H1 (cell line): Measurements from ENCODE around the gene DBNDD1. TPM values are rescaled to one million over a fixed set of nuclear protein-coding genes. Genes with fewer than 3 reads are reported as not detected.

Source experiments
- NANOG ChIP-seq: IDR thresholded peaks from 2 replicates; pipeline ENCODE4 v1.6.1; 2011; ENCODE audit warnings: low read length, low read depth, mild to moderate bottlenecking, inconsistent platforms; ENCODE audit not compliant: insufficient read depth, poor library complexity, severe bottlenecking
- SIN3A ChIP-seq, 2 experiments: IDR thresholded peaks in 1 of 2; conservative IDR thresholded peaks in 1 of 2; 2 replicates each; pipeline ENCODE4 v1.6.1; 2011 to 2012; ENCODE audit warnings: low read length in 2 of 2, improper control_type of control experiment in 1 of 2, low read depth in 1 of 2, mild to moderate bottlenecking in 1 of 2
- polyA plus RNA-seq, 7 experiments: library from polyadenylated mRNA; depleted of rRNA in 3 of 7; stranded (reverse) in 5 of 7; unstranded in 2 of 7; fragments of >200 nt in 5 of 7; fragments of 200-250 nt in 2 of 7; gene quantifications; 1 replicate in 5 of 7; 2 replicates in 1 of 7; 4 replicates in 1 of 7; pipeline versions ENCODE4 v1.2.1 to v1.2.3, GENCODE V29; 2011 to 2013; ENCODE audit warnings: missing spikeins in 2 of 7, mixed read lengths in 2 of 7
- total RNA-seq: library from RNA; stranded (reverse); fragmentation: NEBNext Ultra II Directional; extraction: Animal tissue kit (Norgen Biotek cat#: 25700); gene quantifications from 2 replicates; pipeline ENCODE4 v1.2.1, GENCODE V29; 2021
- TF ChIP-seq, protein P1 (sequence below): fragments of 300-600 bp; sonication (generic); IDR thresholded peaks from 2 replicates; pipeline ENCODE4 v1.7.1; 2012; ENCODE audit warnings: low read length, moderate library complexity, mild to moderate bottlenecking, inconsistent platforms; ENCODE audit not compliant: insufficient replicate concordance

DBNDD1 gene
- total and polyA plus RNA-seq, 2 of the 8 experiments (the other 6 are each of a cell fraction or from before 2014, with no cell fraction given) = 69.9 to 92.6 TPM

- TF ChIP-seq, protein P1, sequence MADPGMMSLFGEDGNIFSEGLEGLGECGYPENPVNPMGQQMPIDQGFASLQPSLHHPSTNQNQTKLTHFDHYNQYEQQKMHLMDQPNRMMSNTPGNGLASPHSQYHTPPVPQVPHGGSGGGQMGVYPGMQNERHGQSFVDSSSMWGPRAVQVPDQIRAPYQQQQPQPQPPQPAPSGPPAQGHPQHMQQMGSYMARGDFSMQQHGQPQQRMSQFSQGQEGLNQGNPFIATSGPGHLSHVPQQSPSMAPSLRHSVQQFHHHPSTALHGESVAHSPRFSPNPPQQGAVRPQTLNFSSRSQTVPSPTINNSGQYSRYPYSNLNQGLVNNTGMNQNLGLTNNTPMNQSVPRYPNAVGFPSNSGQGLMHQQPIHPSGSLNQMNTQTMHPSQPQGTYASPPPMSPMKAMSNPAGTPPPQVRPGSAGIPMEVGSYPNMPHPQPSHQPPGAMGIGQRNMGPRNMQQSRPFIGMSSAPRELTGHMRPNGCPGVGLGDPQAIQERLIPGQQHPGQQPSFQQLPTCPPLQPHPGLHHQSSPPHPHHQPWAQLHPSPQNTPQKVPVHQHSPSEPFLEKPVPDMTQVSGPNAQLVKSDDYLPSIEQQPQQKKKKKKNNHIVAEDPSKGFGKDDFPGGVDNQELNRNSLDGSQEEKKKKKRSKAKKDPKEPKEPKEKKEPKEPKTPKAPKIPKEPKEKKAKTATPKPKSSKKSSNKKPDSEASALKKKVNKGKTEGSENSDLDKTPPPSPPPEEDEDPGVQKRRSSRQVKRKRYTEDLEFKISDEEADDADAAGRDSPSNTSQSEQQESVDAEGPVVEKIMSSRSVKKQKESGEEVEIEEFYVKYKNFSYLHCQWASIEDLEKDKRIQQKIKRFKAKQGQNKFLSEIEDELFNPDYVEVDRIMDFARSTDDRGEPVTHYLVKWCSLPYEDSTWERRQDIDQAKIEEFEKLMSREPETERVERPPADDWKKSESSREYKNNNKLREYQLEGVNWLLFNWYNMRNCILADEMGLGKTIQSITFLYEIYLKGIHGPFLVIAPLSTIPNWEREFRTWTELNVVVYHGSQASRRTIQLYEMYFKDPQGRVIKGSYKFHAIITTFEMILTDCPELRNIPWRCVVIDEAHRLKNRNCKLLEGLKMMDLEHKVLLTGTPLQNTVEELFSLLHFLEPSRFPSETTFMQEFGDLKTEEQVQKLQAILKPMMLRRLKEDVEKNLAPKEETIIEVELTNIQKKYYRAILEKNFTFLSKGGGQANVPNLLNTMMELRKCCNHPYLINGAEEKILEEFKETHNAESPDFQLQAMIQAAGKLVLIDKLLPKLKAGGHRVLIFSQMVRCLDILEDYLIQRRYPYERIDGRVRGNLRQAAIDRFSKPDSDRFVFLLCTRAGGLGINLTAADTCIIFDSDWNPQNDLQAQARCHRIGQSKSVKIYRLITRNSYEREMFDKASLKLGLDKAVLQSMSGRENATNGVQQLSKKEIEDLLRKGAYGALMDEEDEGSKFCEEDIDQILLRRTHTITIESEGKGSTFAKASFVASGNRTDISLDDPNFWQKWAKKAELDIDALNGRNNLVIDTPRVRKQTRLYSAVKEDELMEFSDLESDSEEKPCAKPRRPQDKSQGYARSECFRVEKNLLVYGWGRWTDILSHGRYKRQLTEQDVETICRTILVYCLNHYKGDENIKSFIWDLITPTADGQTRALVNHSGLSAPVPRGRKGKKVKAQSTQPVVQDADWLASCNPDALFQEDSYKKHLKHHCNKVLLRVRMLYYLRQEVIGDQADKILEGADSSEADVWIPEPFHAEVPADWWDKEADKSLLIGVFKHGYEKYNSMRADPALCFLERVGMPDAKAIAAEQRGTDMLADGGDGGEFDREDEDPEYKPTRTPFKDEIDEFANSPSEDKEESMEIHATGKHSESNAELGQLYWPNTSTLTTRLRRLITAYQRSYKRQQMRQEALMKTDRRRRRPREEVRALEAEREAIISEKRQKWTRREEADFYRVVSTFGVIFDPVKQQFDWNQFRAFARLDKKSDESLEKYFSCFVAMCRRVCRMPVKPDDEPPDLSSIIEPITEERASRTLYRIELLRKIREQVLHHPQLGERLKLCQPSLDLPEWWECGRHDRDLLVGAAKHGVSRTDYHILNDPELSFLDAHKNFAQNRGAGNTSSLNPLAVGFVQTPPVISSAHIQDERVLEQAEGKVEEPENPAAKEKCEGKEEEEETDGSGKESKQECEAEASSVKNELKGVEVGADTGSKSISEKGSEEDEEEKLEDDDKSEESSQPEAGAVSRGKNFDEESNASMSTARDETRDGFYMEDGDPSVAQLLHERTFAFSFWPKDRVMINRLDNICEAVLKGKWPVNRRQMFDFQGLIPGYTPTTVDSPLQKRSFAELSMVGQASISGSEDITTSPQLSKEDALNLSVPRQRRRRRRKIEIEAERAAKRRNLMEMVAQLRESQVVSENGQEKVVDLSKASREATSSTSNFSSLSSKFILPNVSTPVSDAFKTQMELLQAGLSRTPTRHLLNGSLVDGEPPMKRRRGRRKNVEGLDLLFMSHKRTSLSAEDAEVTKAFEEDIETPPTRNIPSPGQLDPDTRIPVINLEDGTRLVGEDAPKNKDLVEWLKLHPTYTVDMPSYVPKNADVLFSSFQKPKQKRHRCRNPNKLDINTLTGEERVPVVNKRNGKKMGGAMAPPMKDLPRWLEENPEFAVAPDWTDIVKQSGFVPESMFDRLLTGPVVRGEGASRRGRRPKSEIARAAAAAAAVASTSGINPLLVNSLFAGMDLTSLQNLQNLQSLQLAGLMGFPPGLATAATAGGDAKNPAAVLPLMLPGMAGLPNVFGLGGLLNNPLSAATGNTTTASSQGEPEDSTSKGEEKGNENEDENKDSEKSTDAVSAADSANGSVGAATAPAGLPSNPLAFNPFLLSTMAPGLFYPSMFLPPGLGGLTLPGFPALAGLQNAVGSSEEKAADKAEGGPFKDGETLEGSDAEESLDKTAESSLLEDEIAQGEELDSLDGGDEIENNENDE = no peak
- TF ChIP-seq NANOG (no peak), SIN3A (conservative IDR thresholded peaks at IDR 0.05 in 1 of 2, IDR thresholded peaks at IDR 0.05 in 1 of 2; ENCODE audit: low read depth in 1 of 2, low read length in 2 of 2) (no peak)
These were observed 29.1 kb upstream of the DBNDD1 start (continued) for GRCh38 chr16:90048347-90048722.
